ENCODE results near the gene TMEM132A. TPM values are rescaled to one million over a fixed set of nuclear protein-coding genes. Genes with fewer than 3 reads are reported as not detected.
A peak's percentile ranks its signal among the peaks of the same experiment; 100 is the strongest.
"Not testable (repeated sequence)": the region's sequence is repeated elsewhere in the genome, so short reads cannot be mapped to it uniquely, and the experiment has no call there.

The TMEM132A gene
- polyA plus RNA-seq, 1 experiment: 17.9 TPM

DNA sequence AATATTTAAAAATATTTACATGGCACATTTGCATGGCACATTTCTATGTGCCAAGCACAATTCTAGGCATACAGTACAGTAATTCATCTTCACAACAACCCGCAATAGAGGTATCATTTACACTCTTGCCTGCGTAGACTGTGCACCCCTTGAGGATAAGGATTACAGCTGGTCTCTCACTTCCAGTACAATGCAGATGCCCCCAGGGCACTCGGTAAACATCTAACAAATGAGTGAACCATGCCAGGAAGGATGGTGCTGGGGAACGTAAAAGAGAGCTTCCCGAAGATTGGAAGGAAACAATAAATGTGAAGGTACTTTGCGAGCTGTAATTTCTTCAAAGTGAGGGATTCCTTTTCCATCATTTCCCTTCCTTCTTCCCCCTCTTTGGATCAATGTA is 19.2 kb upstream of the TMEM132A start:
- TF ChIP-seq CTCF (IDR thresholded peaks at IDR 0.05; ENCODE audit: insufficient read depth, low read depth, low read length): no peak
- H3K4me3 ChIP-seq (ENCODE audit: low read depth, low read length): peak overlapping the region; percentile 75
- ChIA-PET POLR2A (interaction anchor here (0.6 kb wide), 1 partner anchor 31 kb away, joined by 4 read pairs; no protein-coding TSS in a partner anchor), CTCF (interaction anchor here (0.7 to 28.4 kb wide), 7 partner anchors 11 to 1462 kb away, joined by 3 to 716 read pairs (median 4); partner anchors contain the start of gene CCDC86)
- peaks cover 21% of the 10 kb centered on the region for H3K36me3 ChIP-seq (ENCODE audit: control insufficient read depth, insufficient read depth, low read length)
- H3K27me3 ChIP-seq (ENCODE audit: control insufficient read depth, insufficient read depth, low read length): 0 out of 2 replicates have a peak, but pooled peaks cover 3% of the 10 kb centered on the region
- DNase-seq (ENCODE audit: low read depth): no peak

DNA sequence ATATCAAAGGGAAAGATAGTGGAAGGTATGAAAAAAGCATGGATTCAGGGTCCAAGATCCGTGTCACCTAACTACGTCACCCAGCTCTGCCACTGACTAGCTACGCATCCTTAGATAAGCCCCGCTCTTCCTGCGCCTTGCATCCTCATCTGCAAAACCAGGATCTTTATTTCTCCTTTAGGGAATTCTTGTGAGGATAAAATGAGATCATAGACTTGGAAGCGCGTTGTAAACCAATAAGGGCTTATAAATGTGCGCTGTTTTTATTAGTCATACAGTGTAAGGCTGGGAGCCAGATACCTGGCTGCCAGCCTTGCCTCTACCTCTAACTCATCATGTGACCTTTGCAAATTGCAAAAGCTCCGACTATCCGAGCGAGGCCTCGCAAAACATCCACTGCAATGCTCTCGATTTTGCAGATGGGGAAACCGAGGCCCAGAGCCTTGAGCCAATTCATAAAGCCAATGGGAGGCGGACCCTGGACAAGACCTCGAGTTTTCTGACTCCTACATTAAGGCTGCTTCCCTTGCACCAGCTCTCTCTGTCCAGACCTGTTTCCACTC is 18.6 kb upstream of the TMEM132A start:
- Histone ChIP-seq H3K27me3 (ENCODE audit: control insufficient read depth, insufficient read depth, low read length) (0 out of 2 replicates have a peak, but pooled peaks cover 3% of the 10 kb centered on the region), H3K4me3 (ENCODE audit: low read depth, low read length) (peak overlapping the region; percentile 75), H3K36me3 (ENCODE audit: control insufficient read depth, insufficient read depth, low read length) (peaks cover 17% of the 10 kb centered on the region)
- no peak for TF ChIP-seq CTCF (IDR thresholded peaks at IDR 0.05; ENCODE audit: insufficient read depth, low read depth, low read length)
- ChIA-PET POLR2A (interaction anchor here (0.6 kb wide), 1 partner anchor 31 kb away, joined by 4 read pairs; no protein-coding TSS in a partner anchor), CTCF (interaction anchor here (0.7 to 28.4 kb wide), 7 partner anchors 9 to 1461 kb away, joined by 3 to 716 read pairs (median 4); partner anchors contain the start of gene CCDC86)
- DNase-seq (ENCODE audit: low read depth): no peak

- no peak for TF ChIP-seq CTCF (IDR thresholded peaks at IDR 0.05; ENCODE audit: insufficient read depth, low read depth, low read length)
- Histone ChIP-seq H3K27me3 (ENCODE audit: control insufficient read depth, insufficient read depth, low read length) (0 out of 2 replicates have a peak, but pooled peaks cover 3% of the 10 kb centered on the region), H3K4me3 (ENCODE audit: low read depth, low read length) (peak within 1 kb of the TSS; percentile 75), H3K36me3 (ENCODE audit: control insufficient read depth, insufficient read depth, low read length) (peaks cover 11% of the 10 kb centered on the region)
- ChIA-PET CTCF (interaction anchor here (0.7 to 28.4 kb wide), 6 partner anchors 9 to 131 kb away, joined by 3 to 716 read pairs (median 4); partner anchors contain the start of gene CCDC86), POLR2A (no interaction called here)
- DNase-seq (ENCODE audit: low read depth): peak; percentile 80
Measured at GRCh38 chr11:60906132-60906972, 17.9 kb upstream of the TMEM132A start, which contains the start of gene PRPF19. Gene PRPF19 (minus strand): TSS chr11:60906585. CDS start chr11:60906382, 203 bp downstream.

GRCh38 chr11:60908803-60909202 is 15.5 kb upstream of the TMEM132A start:
- ChIA-PET POLR2A (no interaction called here), CTCF (no interaction called here)
- Histone ChIP-seq H3K36me3 (ENCODE audit: control insufficient read depth, insufficient read depth, low read length) (no peaks in the 10 kb centered on the region), H3K4me3 (ENCODE audit: low read depth, low read length) (no peak overlapping the region), H3K27me3 (ENCODE audit: control insufficient read depth, insufficient read depth, low read length) (0 out of 2 replicates have a peak, but pooled peaks cover 3% of the 10 kb centered on the region)
- no peak for DNase-seq (ENCODE audit: low read depth)
- no peak for TF ChIP-seq CTCF (IDR thresholded peaks at IDR 0.05; ENCODE audit: insufficient read depth, low read depth, low read length)

DNA sequence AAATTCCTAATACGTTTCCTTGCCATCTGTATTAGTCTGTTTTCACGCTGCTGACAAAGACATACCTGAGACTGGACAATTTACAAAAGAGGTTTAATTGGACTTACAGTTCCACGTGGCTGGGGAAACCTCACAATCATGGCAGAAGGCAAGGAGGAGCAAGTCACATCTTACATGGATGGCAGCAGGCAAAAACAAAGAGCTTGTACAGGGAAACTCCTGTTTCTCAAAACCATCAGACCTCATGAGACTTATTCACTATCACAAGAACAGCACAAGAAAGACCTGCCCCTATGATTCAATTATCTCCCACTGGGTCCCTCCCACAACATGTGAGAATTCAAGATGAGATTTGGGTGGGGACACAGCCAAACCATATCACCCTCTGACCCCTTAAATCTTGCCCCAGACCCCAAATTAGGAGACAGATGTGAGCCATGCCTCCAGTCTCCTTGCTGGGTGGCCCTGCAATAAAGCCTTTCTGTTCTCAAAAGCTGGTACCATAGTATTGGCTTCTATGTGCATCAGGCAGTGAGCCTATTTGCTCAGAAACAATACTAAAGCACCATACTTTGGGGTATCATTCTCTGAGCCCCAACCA is 14.5 kb upstream of the TMEM132A start:
- H3K4me3 ChIP-seq (ENCODE audit: low read depth, low read length); H3K36me3 ChIP-seq (ENCODE audit: control insufficient read depth, insufficient read depth, low read length); POLR2A ChIA-PET; CTCF ChIA-PET; H3K27me3 ChIP-seq (ENCODE audit: control insufficient read depth, insufficient read depth, low read length); DNase-seq (ENCODE audit: low read depth): not testable (repeated sequence)
